GM19351 (cell line): Measurements from ENCODE around the gene HLA-G.
"Not testable (repeated sequence)": the region's sequence is repeated elsewhere in the genome, so short reads cannot be mapped to it uniquely, and the experiment has no call there.

ENCODE experiments used
- ATAC-seq: cut with Tn5 transposase; IDR thresholded peaks from one replicate; pipeline ENCODE4 v1.9.1; 2021; ENCODE audit warnings: mild to moderate bottlenecking, moderate library complexity; ENCODE audit not compliant: unreplicated experiment

HLA-G gene

DNA sequence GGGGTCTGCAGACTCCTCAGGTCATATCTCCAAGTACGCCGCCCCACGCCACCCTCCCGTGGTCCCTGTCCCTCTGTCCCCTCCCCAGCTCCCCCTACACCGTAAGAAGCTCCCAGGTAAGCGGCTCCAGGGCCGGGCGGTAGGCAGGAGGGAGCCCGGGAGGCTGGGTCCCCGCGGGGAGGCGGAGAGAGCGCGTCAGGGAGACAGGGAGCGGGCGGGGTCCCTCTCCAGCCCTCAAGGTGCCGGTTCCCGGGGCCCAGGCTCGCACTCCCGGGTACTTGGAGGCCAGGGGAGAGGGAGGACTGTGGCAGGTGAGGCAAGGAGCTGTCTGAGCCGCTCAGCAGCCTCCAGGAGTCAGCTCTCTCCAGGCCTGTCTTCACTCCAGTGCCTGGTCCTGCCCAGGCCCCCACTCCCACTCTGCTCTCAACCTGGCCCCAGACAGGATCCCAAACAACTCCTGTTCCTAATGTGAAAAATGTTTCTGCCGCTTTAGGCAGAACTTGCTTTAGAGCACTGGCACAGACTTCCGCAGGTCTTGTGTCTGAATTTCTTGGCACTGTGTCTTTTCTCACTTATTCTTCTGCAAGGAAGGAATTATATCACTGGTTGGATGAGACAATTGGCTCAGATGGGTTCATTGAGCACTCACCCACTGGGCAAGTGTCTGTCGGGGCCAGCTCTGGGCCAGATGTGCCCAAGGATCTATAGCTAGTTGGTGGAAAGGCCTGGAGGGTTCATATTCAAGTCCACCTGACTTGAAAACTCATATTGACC is 36.6 kb downstream of the HLA-G start:
- no peak for ATAC-seq

GRCh38 chr6:29865631-29866030 is 38.0 kb downstream of the HLA-G start:
- ATAC-seq: no peak

DNA sequence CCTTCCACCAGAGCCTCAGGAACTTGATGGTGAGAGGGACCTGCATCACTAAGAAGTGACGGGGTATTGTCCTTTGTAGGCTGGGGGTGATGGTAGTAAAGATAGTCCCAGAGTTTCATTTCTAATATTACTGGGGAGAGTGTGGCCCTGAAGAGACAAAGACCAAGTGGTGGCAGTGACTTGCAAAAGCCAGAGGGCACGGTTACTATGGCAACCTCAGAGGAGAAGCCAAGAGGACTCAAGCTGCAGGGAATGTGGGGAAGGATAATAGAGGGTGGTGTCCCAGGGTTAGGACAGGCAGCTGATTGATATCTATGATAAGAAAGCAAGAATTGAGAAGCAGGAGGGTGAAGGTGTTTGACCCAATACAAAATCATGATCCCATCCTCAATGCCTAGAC is 42.5 kb downstream of the HLA-G start:
- no peak for ATAC-seq

DNA sequence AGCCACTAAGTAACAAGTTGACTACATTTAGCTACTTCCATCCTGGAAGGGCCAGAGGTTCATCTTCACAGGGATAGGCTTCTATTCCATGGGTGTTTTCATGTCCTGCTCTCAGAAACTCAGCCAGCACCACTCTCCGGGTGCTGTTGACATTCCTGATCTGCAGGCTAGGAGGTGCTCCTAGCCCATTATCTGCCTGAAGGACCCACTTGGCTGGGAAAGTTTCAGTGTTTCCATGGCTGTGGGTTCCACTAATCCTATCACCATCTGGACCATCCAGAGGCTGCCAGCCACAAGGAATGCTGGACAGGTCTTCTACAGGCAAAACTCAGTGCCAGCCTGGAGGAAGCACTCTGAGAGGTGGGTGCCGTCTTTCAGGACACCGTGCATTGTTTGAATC is 45.2 kb downstream of the HLA-G start:
- no peak for ATAC-seq

DNA sequence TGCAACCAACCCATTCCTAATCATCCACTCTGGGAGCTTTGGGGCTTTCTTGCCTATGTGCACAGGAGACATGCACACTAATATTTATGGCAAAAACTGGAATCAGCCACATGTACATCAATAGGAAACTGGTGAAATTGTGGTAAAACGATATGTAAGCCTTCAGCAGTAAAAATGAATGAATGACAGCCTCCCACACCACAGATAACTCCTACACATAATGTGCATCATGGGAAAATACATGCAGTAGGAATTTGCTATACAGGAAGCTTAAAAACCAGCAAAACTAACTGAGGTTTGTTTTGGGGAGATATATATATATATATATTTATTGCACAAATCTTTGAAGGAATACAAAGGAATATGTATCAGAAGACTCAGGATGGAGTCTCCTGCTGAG is 47.6 kb downstream of the HLA-G start:
- ATAC-seq: no peak

GRCh38 chr6:29875734-29876133 is 48.1 kb downstream of the HLA-G start:
- not testable (repeated sequence) for ATAC-seq
